Stimulated activated CD8-positive, alpha-beta memory T cell treated with anti-CD3 and anti-CD28 coated beads, Interleukin-4, amount 100 ng/mL, for 1 hour (primary cell): ENCODE measurements around the gene MAGI1.

ENCODE experiments used
- DNase-seq, 2 donors: peaks; one replicate each; pipeline ENCODE4 v3.0.0-alpha.2; 2020; ENCODE audit warnings: low read depth in 2 of 2, low spot score in 1 of 2

The MAGI1 gene

GRCh38 chr3:65597952-65598413 is 440.7 kb downstream of the MAGI1 start:
- DNase-seq, result no peak

GRCh38 chr3:65597226-65597951 is 441.3 kb downstream of the MAGI1 start:
- no peak for DNase-seq

- DNase-seq, result no peak
Observed at GRCh38 chr3:65596571-65597225, 442.0 kb downstream of the MAGI1 start.

- DNase-seq, result no peak
Observed at GRCh38 chr3:65596029-65596300, 442.8 kb downstream of the MAGI1 start.

- DNase-seq, result no peak
Observed at GRCh38 chr3:65595222-65596028, 443.3 kb downstream of the MAGI1 start.

- no peak for DNase-seq
Observed at GRCh38 chr3:65593780-65594752, 444.7 kb downstream of the MAGI1 start.

GRCh38 chr3:65591313-65591712 is 447.4 kb downstream of the MAGI1 start:
- DNase-seq, result no peak

- DNase-seq, result no peak
Observed at GRCh38 chr3:65588884-65589283, 449.8 kb downstream of the MAGI1 start.

- no peak for DNase-seq
Observed at GRCh38 chr3:65587650-65588439, 450.9 kb downstream of the MAGI1 start.

- no peak for DNase-seq
Observed at GRCh38 chr3:65584913-65585312, 453.8 kb downstream of the MAGI1 start.

GRCh38 chr3:65584002-65584401 is 454.7 kb downstream of the MAGI1 start:
- DNase-seq, result no peak

GRCh38 chr3:65583188-65583587 is 455.5 kb downstream of the MAGI1 start:
- no peak for DNase-seq

GRCh38 chr3:65582012-65582717 is 456.6 kb downstream of the MAGI1 start:
- no peak for DNase-seq

- DNase-seq, result no peak
Observed at GRCh38 chr3:65581313-65581712, 457.4 kb downstream of the MAGI1 start.

- DNase-seq, result no peak
Observed at GRCh38 chr3:65578861-65579260, 459.9 kb downstream of the MAGI1 start.

- no peak for DNase-seq
Observed at GRCh38 chr3:65577843-65578430, 460.8 kb downstream of the MAGI1 start.

GRCh38 chr3:65576966-65577365 is 461.8 kb downstream of the MAGI1 start:
- no peak for DNase-seq

GRCh38 chr3:65576228-65576627 is 462.5 kb downstream of the MAGI1 start:
- no peak for DNase-seq

GRCh38 chr3:65575376-65575840 is 463.3 kb downstream of the MAGI1 start:
- DNase-seq, result no peak
